ENCODE measurements around the gene TENT5C. TPM values are rescaled to one million over a fixed set of nuclear protein-coding genes. Genes with fewer than 3 reads are reported as not detected.

TENT5C gene
- total and polyA plus RNA-seq, 9 of the 15 experiments (the other 6 are each of a cell fraction or from before 2014, with no cell fraction given) = 1.8 to 7.7 (median 4.0) TPM

- TF ChIP-seq ZBTB40 (IDR thresholded peaks at IDR 0.05) (no peak), ZBTB40 (CRISPR knock-in tag; IDR thresholded peaks at IDR 0.05) (no peak), ELF1 (tag; IDR thresholded peaks at IDR 0.05) (no peak), POLR2A (conservative IDR thresholded peaks at IDR 0.05) (peak; percentile 97), ZNF76 (CRISPR knock-in tag; IDR thresholded peaks at IDR 0.05; ENCODE audit: borderline replicate concordance) (peak; percentile 84), NCOA2 (IDR thresholded peaks at IDR 0.05; ENCODE audit: partially characterized antibody in 2 of 2) (no peak), FOXK2 (conservative IDR thresholded peaks at IDR 0.05 in 1 of 2, IDR thresholded peaks at IDR 0.05 in 1 of 2; ENCODE audit: low read depth in 2 of 2) (peak in 1 of 2 experiments; percentile 67; a peak in 1 of 4 replicates), FOXP1 (CRISPR knock-in tag; IDR thresholded peaks at IDR 0.05) (peak; percentile 71; the same call in 1 of the 2 replicates), POLR2AphosphoS2 (IDR thresholded peaks at IDR 0.05; ENCODE audit: low read length) (no peak), EZH2 (IDR thresholded peaks at IDR 0.05; ENCODE audit: borderline replicate concordance, low read depth, low read length) (no peak), NFXL1 (CRISPR knock-in tag; IDR thresholded peaks at IDR 0.05) (no peak), XRCC5 (IDR thresholded peaks at IDR 0.05; ENCODE audit: low read depth, low read length) (no peak; the same call in 1 of the 2 replicates), HCFC1 (IDR thresholded peaks at IDR 0.05; ENCODE audit: low read depth, low read length) (peak; percentile 17), SFPQ (IDR thresholded peaks at IDR 0.05; ENCODE audit: low read depth, low read length) (no peak), LARP7 (IDR thresholded peaks at IDR 0.05) (no peak)
Observed at GRCh38 chr1:117605774-117606648, at the start of gene TENT5C (continued).

All from K562 (cell line).